SK-N-SH (cell line): Measurements from ENCODE around the gene EXOC6B. TPM values are rescaled to one million over a fixed set of nuclear protein-coding genes. Genes with fewer than 3 reads are reported as not detected.

Experiments used
- CTCF ChIA-PET: fragments of 300-600, 350-600 bp; formaldehyde crosslinking; extraction: SDS; loops from one replicate; lab custom pipeline; 2021; lab: Yijun Ruan, JAX
- POLR2A ChIA-PET: fragments of 350-600 bp; sonication (Branson Sonifier 250); formaldehyde crosslinking; extraction: SDS; loops from one replicate; lab custom pipeline; 2020; ENCODE audit warnings: antibody characterized with exemption, inconsistent platforms; lab: Yijun Ruan, JAX
- DNase-seq: peaks from one replicate; pipeline ENCODE4 v3.0.0; 2012
- H2AFZ ChIP-seq: fragments of 200-600 bp; sonication (generic); 2 replicates; pipeline ENCODE4 v1.8.1; 2016; ENCODE audit warnings: antibody characterized with exemption, mild to moderate bottlenecking, low read depth
- H3F3A ChIP-seq: fragments of 200-600 bp; sonication (generic); replicated peaks from 2 replicates; pipeline ENCODE3; 2016; ENCODE audit warnings: antibody characterized with exemption, mild to moderate bottlenecking; ENCODE audit not compliant: insufficient read depth
- H3K27ac ChIP-seq, 2 experiments: fragments of 200-500 bp in 1 of 2; fragments of 200-600 bp in 1 of 2; sonication (Bioruptor generic) in 1 of 2; sonication (generic), shearing (Covaris generic) in 1 of 2; 2 replicates each; pipeline versions ENCODE4 v1.5.1 to v1.6.1; 2014 to 2016; ENCODE audit warnings: low read depth in 2 of 2, inconsistent platforms in 1 of 2, low read length in 1 of 2, mild to moderate bottlenecking in 1 of 2, mixed read lengths in 1 of 2
- H3K27me3 ChIP-seq: fragments of 200-600 bp; sonication (generic), shearing (Covaris generic); 2 replicates; pipeline ENCODE4 v1.6.1; 2016; ENCODE audit warnings: mixed run types; ENCODE audit not compliant: insufficient read depth
- H3K36me3 ChIP-seq, 2 experiments: fragments of 200-500 bp in 1 of 2; fragments of 200-600 bp in 1 of 2; sonication (Bioruptor generic) in 1 of 2; sonication (generic) in 1 of 2; replicated peaks in 1 of 2; 2 replicates each; pipeline versions ENCODE3 to v1.5.1; 2014 to 2016; ENCODE audit warnings: low read length in 1 of 2, mild to moderate bottlenecking in 1 of 2; ENCODE audit not compliant: insufficient read depth in 2 of 2, control insufficient read depth in 1 of 2
- H3K4me1 ChIP-seq, 2 experiments: fragments of 200-500 bp in 1 of 2; fragments of 200-600 bp in 1 of 2; sonication (Bioruptor generic) in 1 of 2; sonication (generic), shearing (Covaris generic) in 1 of 2; 2 replicates each; pipeline versions ENCODE4 v1.5.1 to v1.6.1; 2014 to 2016; ENCODE audit warnings: low read depth in 1 of 2, low read length in 1 of 2, mixed run types in 1 of 2; ENCODE audit not compliant: insufficient read depth in 2 of 2, control insufficient read depth in 1 of 2
- H3K4me2 ChIP-seq: fragments of 200-600 bp; sonication (generic), shearing (Covaris generic); 2 replicates; pipeline ENCODE4 v1.6.1; 2017; ENCODE audit warnings: mixed run types
- H3K4me3 ChIP-seq, 2 experiments: fragments of 200-500 bp in 1 of 2; fragments of 200-600 bp in 1 of 2; sonication (Bioruptor generic) in 1 of 2; sonication (generic), shearing (Covaris generic) in 1 of 2; 2 replicates each; pipeline versions ENCODE4 v1.5.1 to v1.8.1; 2014 to 2016; ENCODE audit warnings: low read depth in 2 of 2, inconsistent platforms in 1 of 2, low read length in 1 of 2, mild to moderate bottlenecking in 1 of 2, mixed read lengths in 1 of 2, moderate library complexity in 1 of 2
- H3K79me2 ChIP-seq: fragments of 200-600 bp; sonication (generic); 2 replicates; pipeline ENCODE4 v1.8.1; 2017; ENCODE audit warnings: mild to moderate bottlenecking; ENCODE audit not compliant: insufficient read depth
- H3K9ac ChIP-seq: fragments of 200-600 bp; sonication (generic); 2 replicates; pipeline ENCODE4 v1.6.1; 2017; ENCODE audit warnings: mixed run types
- H3K9me2 ChIP-seq: fragments of 200-600 bp; sonication (generic); 2 replicates; pipeline ENCODE4 v1.6.1; 2017; ENCODE audit warnings: mixed run types
- H3K9me3 ChIP-seq: fragments of 200-600 bp; sonication (generic); 2 replicates; pipeline ENCODE4 v1.6.1; 2017; ENCODE audit warnings: mixed run types, mild to moderate bottlenecking, moderate library complexity
- H4K20me1 ChIP-seq: fragments of 200-600 bp; sonication (generic); 2 replicates; pipeline ENCODE4 v1.6.1; 2017; ENCODE audit warnings: mild to moderate bottlenecking, mixed run types; ENCODE audit not compliant: insufficient read depth
- CHD2 ChIP-seq: fragments of 150-350 bp; IDR thresholded peaks from 2 replicates; pipeline ENCODE4 v1.6.1; 2018; ENCODE audit warnings: low read length; ENCODE audit not compliant: partially characterized antibody
- EP300 ChIP-seq, 2 experiments: IDR thresholded peaks; 2 replicates each; pipeline versions ENCODE4 v1.4.0 to v1.6.1; 2012; ENCODE audit warnings: borderline replicate concordance in 1 of 2, low read depth in 1 of 2, low read length in 1 of 2
- FOXJ3 ChIP-seq: sonication (generic); formaldehyde crosslinking; IDR thresholded peaks from 2 replicates; pipeline ENCODE4 v1.5.1; 2020; ENCODE audit warnings: mild to moderate bottlenecking, missing genetic modification reagents
- FOXM1 ChIP-seq: IDR thresholded peaks from 2 replicates; pipeline ENCODE4 v1.4.0; 2012; ENCODE audit warnings: low read depth, mild to moderate bottlenecking
- GATA2 ChIP-seq: sonication (generic); formaldehyde crosslinking; IDR thresholded peaks from 2 replicates; pipeline ENCODE4 v1.5.0; 2020; ENCODE audit warnings: mild to moderate bottlenecking, missing genetic modification reagents
- MXI1 ChIP-seq: IDR thresholded peaks from 2 replicates; pipeline ENCODE4 v1.6.1; 2012; ENCODE audit warnings: mild to moderate bottlenecking, low read depth, low read length, improper control_type of control experiment
- NFIC ChIP-seq: IDR thresholded peaks from 2 replicates; pipeline ENCODE4 v1.4.0; 2012; ENCODE audit warnings: borderline replicate concordance
- NRF1 ChIP-seq: IDR thresholded peaks from 2 replicates; pipeline ENCODE4 v1.6.1; 2012; ENCODE audit warnings: low read depth, mild to moderate bottlenecking, low read length
- RCOR1 ChIP-seq: fragments of 150-350 bp; IDR thresholded peaks from 2 replicates; pipeline ENCODE4 v1.6.1; 2017; ENCODE audit warnings: antibody characterized with exemption, low read length
- YY1 ChIP-seq: IDR thresholded peaks from 2 replicates; pipeline ENCODE4 v1.4.0; 2012; ENCODE audit warnings: low read depth, mild to moderate bottlenecking
- WGBS: methylation state at CpG from one replicate; pipeline ENCODE4 v1.1.6; 2017; ENCODE audit warnings: low lambda C conversion rate; 5-methylcytosine and 5-hydroxymethylcytosine counted together
- polyA plus RNA-seq, 3 experiments: library from polyadenylated mRNA; depleted of rRNA; stranded (reverse); fragments of >200 nt; gene quantifications; 2 replicates each; pipeline ENCODE4 v1.2.3, GENCODE V29; 2012
- TF ChIP-seq, protein P1 (sequence below): IDR thresholded peaks from 2 replicates; pipeline ENCODE4; 2012
- TF ChIP-seq, protein P2 (sequence below): fragments of 150-350 bp; IDR thresholded peaks from 2 replicates; pipeline ENCODE4 v1.6.1; 2016; ENCODE audit warnings: mild to moderate bottlenecking, low read depth, low read length
- TF ChIP-seq, protein P3 (sequence below): fragments of 150-350 bp; IDR thresholded peaks from 2 replicates; pipeline ENCODE4 v1.6.1; 2017; ENCODE audit warnings: antibody characterized with exemption, low read length, low read depth, borderline replicate concordance
- TF ChIP-seq, protein P4 (sequence below): IDR thresholded peaks from 2 replicates; pipeline ENCODE4 v1.4.0; 2012; ENCODE audit warnings: low read depth, borderline replicate concordance

Gene EXOC6B
- polyA plus RNA-seq, 1 of the 3 experiments (the other 2 are of a cell fraction) = 7.4 TPM

DNA sequence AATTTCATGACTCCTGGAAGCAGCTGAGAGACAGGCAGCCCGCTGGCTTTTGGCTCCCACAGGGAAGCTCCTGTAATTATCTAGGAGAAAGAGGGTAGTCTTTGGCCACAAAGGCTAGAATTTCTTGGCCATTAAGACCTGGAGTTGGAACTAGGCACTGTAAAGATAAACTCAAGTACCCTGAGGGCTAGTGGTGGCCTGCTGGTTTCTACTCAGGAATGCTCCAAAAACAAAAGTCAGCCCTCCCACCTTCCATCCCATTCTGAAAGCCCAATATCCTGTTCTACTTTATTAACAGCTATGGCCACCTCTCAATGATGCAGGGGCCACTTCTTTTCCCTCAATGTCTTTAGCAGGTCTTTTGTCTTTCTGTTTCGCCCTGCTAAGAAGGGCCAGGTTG lies 644.2 kb downstream of the EXOC6B start:
- no peaks in the 10 kb centered on the region for H3K9me2 ChIP-seq
- TF ChIP-seq YY1 (no peak), NRF1 (no peak), CHD2 (no peak), EP300 (IDR thresholded peaks at IDR 0.05; ENCODE audit: borderline replicate concordance in 1 of 2, low read depth in 1 of 2, low read length in 1 of 2) (no peak), GATA2 (CRISPR knock-in tag) (no peak), FOXM1 (no peak), RCOR1 (no peak), FOXJ3 (CRISPR knock-in tag) (no peak), MXI1 (no peak), NFIC (no peak)
- TF ChIP-seq, protein P1, sequence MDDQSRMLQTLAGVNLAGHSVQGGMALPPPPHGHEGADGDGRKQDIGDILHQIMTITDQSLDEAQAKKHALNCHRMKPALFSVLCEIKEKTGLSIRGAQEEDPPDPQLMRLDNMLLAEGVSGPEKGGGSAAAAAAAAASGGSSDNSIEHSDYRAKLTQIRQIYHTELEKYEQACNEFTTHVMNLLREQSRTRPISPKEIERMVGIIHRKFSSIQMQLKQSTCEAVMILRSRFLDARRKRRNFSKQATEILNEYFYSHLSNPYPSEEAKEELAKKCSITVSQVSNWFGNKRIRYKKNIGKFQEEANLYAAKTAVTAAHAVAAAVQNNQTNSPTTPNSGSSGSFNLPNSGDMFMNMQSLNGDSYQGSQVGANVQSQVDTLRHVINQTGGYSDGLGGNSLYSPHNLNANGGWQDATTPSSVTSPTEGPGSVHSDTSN = no peak
- TF ChIP-seq, protein P2, sequence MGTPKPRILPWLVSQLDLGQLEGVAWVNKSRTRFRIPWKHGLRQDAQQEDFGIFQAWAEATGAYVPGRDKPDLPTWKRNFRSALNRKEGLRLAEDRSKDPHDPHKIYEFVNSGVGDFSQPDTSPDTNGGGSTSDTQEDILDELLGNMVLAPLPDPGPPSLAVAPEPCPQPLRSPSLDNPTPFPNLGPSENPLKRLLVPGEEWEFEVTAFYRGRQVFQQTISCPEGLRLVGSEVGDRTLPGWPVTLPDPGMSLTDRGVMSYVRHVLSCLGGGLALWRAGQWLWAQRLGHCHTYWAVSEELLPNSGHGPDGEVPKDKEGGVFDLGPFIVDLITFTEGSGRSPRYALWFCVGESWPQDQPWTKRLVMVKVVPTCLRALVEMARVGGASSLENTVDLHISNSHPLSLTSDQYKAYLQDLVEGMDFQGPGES = no peak
- TF ChIP-seq, protein P3, sequence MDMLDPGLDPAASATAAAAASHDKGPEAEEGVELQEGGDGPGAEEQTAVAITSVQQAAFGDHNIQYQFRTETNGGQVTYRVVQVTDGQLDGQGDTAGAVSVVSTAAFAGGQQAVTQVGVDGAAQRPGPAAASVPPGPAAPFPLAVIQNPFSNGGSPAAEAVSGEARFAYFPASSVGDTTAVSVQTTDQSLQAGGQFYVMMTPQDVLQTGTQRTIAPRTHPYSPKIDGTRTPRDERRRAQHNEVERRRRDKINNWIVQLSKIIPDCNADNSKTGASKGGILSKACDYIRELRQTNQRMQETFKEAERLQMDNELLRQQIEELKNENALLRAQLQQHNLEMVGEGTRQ = no peak
- TF ChIP-seq, protein P4, sequence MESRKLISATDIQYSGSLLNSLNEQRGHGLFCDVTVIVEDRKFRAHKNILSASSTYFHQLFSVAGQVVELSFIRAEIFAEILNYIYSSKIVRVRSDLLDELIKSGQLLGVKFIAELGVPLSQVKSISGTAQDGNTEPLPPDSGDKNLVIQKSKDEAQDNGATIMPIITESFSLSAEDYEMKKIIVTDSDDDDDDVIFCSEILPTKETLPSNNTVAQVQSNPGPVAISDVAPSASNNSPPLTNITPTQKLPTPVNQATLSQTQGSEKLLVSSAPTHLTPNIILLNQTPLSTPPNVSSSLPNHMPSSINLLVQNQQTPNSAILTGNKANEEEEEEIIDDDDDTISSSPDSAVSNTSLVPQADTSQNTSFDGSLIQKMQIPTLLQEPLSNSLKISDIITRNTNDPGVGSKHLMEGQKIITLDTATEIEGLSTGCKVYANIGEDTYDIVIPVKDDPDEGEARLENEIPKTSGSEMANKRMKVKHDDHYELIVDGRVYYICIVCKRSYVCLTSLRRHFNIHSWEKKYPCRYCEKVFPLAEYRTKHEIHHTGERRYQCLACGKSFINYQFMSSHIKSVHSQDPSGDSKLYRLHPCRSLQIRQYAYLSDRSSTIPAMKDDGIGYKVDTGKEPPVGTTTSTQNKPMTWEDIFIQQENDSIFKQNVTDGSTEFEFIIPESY = no peak
- TF ChIP-seq, all 33 proteins: peak for 0
- Histone ChIP-seq H3K4me3 (no peak overlapping the region), H3K9me3 (no peaks in the 10 kb centered on the region), H2AFZ (no peak overlapping the region), H3K9ac (no peak overlapping the region), H4K20me1 (no peaks in the 10 kb centered on the region), H3F3A (no peaks in the 10 kb centered on the region), H3K4me1 (no peaks in the 10 kb centered on the region), H3K36me3 (peaks cover 0 to 12% of the 10 kb centered on the region in 2 experiments), H3K27ac (no peak overlapping the region), H3K79me2 (no peaks in the 10 kb centered on the region), H3K4me2 (no peak overlapping the region), H3K27me3 (no peaks in the 10 kb centered on the region)
- ChIA-PET CTCF (interaction anchor here (1.2 kb wide), 1 partner anchor 8 kb away, joined by 3 read pairs; no protein-coding TSS in a partner anchor), POLR2A (no interaction called here)
- 93% methylated on average over 2 of the region's 2 CpGs for WGBS
- DNase-seq = no peak
